Measurements from ENCODE around the gene PNPLA1.

PNPLA1 gene

GRCh38 chr6:36269834-36270705 lies at the start of gene PNPLA1:
Gene PNPLA1 (plus strand): TSS chr6:36270060. CDS start chr6:36270460, 400 bp downstream.
- TF ChIP-seq EZH2phosphoT487 (IDR thresholded peaks at IDR 0.05; ENCODE audit: borderline replicate concordance, low read length), result no peak
- no peak for TF ChIP-seq CTCF (IDR thresholded peaks at IDR 0.05; ENCODE audit: low read depth, low read length, poor library complexity, severe bottlenecking)
- Histone ChIP-seq H3K9me2 (replicated peaks; ENCODE audit: control insufficient read depth, low read length) (no peaks in the 10 kb centered on the region), H3F3A (ENCODE audit: control insufficient read depth, insufficient read depth) (no peaks in the 10 kb centered on the region), H3K36me3 (ENCODE audit: control insufficient read depth, low read length) (no peaks in the 10 kb centered on the region), H3K79me2 (ENCODE audit: control insufficient read depth, low read length) (no peaks in the 10 kb centered on the region), H3K4me2 (ENCODE audit: low read length) (no peak within 1 kb of the TSS), H3K9me3 (ENCODE audit: control insufficient read depth, insufficient read depth, low read length) (no peaks in the 10 kb centered on the region), H3K4me3 (ENCODE audit: low read length) (no peak within 1 kb of the TSS), H3K27ac (ENCODE audit: low read depth, low read length) (no peak within 1 kb of the TSS), H4K20me1 (ENCODE audit: control insufficient read depth, insufficient read depth, low read depth, low read length) (no peaks in the 10 kb centered on the region), H3K4me1 (ENCODE audit: control insufficient read depth, low read length) (no peaks in the 10 kb centered on the region), H3K27me3 (ENCODE audit: control insufficient read depth, low read length) (peaks cover 15% of the 10 kb centered on the region)

GRCh38 chr6:36220226-36220625 lies 49.6 kb upstream of the PNPLA1 start:
- H3K79me2 ChIP-seq (ENCODE audit: control insufficient read depth, low read length), result no peaks in the 10 kb centered on the region
- no peak overlapping the region for H3K27ac ChIP-seq (ENCODE audit: low read depth, low read length)
- H3K36me3 ChIP-seq (ENCODE audit: control insufficient read depth, low read length), result peaks cover 74% of the 10 kb centered on the region
- no peak for TF ChIP-seq EZH2phosphoT487 (IDR thresholded peaks at IDR 0.05; ENCODE audit: borderline replicate concordance, low read length)
- no peak for TF ChIP-seq CTCF (IDR thresholded peaks at IDR 0.05; ENCODE audit: low read depth, low read length, poor library complexity, severe bottlenecking)
- no peaks in the 10 kb centered on the region for H3F3A ChIP-seq (ENCODE audit: control insufficient read depth, insufficient read depth)
- H3K4me2 ChIP-seq (ENCODE audit: low read length), result no peak overlapping the region
- H4K20me1 ChIP-seq (ENCODE audit: control insufficient read depth, insufficient read depth, low read depth, low read length), result peaks cover 3% of the 10 kb centered on the region; the same call in 1 of the 2 replicates
- no peaks in the 10 kb centered on the region for H3K4me1 ChIP-seq (ENCODE audit: control insufficient read depth, low read length)
- H3K9me3 ChIP-seq (ENCODE audit: control insufficient read depth, insufficient read depth, low read length), result no peaks in the 10 kb centered on the region
- H3K27me3 ChIP-seq (ENCODE audit: control insufficient read depth, low read length), result no peaks in the 10 kb centered on the region
- no peak overlapping the region for H3K4me3 ChIP-seq (ENCODE audit: low read length)
- no peaks in the 10 kb centered on the region for H3K9me2 ChIP-seq (replicated peaks; ENCODE audit: control insufficient read depth, low read length)

- no peaks in the 10 kb centered on the region for H3F3A ChIP-seq (ENCODE audit: control insufficient read depth, insufficient read depth)
- no peak overlapping the region for H3K4me2 ChIP-seq (ENCODE audit: low read length)
- no peaks in the 10 kb centered on the region for H3K79me2 ChIP-seq (ENCODE audit: control insufficient read depth, low read length)
- TF ChIP-seq CTCF (IDR thresholded peaks at IDR 0.05; ENCODE audit: low read depth, low read length, poor library complexity, severe bottlenecking) (no peak), EZH2phosphoT487 (IDR thresholded peaks at IDR 0.05; ENCODE audit: borderline replicate concordance, low read length) (no peak)
- H3K4me3 ChIP-seq (ENCODE audit: low read length), result no peak overlapping the region
- H3K27me3 ChIP-seq (ENCODE audit: control insufficient read depth, low read length), result no peaks in the 10 kb centered on the region
- H3K9me2 ChIP-seq (replicated peaks; ENCODE audit: control insufficient read depth, low read length), result no peaks in the 10 kb centered on the region
- no peak overlapping the region for H3K27ac ChIP-seq (ENCODE audit: low read depth, low read length)
- H3K36me3 ChIP-seq (ENCODE audit: control insufficient read depth, low read length), result peaks cover 75% of the 10 kb centered on the region
- peaks cover 3% of the 10 kb centered on the region; the same call in 1 of the 2 replicates for H4K20me1 ChIP-seq (ENCODE audit: control insufficient read depth, insufficient read depth, low read depth, low read length)
- H3K4me1 ChIP-seq (ENCODE audit: control insufficient read depth, low read length), result no peaks in the 10 kb centered on the region
- H3K9me3 ChIP-seq (ENCODE audit: control insufficient read depth, insufficient read depth, low read length), result no peaks in the 10 kb centered on the region
Measured at GRCh38 chr6:36221674-36222073, 48.2 kb upstream of the PNPLA1 start.
